IPS DF 4.7 (cell line): ENCODE data around the gene UMAD1.
A peak's percentile ranks its signal among the peaks of the same experiment; 100 is the strongest.

Experiments
- DNase-seq: peaks from one replicate; pipeline ENCODE4 v3.0.0-alpha.2; 2013; ENCODE audit warnings: low spot score; ENCODE audit errors: extremely low read depth

Gene UMAD1

DNA sequence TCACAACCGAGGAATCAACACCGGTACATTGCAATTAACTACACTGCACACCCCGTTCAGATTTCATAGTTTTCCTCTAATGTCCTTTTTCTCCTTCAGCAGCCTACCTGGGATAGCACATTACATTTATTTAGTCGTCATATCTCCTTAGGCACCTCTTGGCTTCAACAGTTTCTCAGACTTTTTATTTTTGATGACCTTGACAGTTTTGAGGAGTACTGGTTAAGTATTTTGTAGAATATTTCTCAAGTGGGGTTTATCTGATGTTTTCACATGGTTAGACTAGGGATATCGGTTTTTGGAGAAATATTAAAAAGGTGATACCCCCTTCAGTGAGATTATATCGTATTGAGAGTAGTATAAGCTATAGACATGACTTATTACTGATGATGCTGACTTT is 241.0 kb downstream of the UMAD1 start:
- DNase-seq: no peak

- no peak for DNase-seq
Observed at GRCh38 chr7:7882888-7883287, 242.3 kb downstream of the UMAD1 start.

GRCh38 chr7:7883394-7883793 is 242.8 kb downstream of the UMAD1 start:
- DNase-seq: no peak

DNA sequence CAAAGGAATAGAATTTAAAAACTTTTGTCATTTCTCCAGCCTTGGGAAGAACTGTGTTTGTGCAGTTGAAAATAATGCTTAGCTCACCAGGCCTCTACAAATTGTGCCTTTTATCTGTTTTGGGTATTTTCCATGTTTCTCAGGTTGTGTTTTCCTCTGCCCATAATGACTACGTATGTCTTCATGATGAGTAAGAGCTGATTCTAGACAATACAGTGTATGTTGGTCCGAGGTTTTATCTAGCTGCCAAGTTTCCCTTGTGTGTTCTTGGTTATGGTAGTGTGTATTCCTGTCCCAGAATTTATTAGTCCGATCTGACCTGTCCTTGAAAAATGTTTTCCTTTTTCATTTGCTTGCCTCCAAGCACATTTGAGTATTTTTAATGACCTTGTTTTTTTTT is 244.3 kb downstream of the UMAD1 start:
- DNase-seq: no peak

DNA sequence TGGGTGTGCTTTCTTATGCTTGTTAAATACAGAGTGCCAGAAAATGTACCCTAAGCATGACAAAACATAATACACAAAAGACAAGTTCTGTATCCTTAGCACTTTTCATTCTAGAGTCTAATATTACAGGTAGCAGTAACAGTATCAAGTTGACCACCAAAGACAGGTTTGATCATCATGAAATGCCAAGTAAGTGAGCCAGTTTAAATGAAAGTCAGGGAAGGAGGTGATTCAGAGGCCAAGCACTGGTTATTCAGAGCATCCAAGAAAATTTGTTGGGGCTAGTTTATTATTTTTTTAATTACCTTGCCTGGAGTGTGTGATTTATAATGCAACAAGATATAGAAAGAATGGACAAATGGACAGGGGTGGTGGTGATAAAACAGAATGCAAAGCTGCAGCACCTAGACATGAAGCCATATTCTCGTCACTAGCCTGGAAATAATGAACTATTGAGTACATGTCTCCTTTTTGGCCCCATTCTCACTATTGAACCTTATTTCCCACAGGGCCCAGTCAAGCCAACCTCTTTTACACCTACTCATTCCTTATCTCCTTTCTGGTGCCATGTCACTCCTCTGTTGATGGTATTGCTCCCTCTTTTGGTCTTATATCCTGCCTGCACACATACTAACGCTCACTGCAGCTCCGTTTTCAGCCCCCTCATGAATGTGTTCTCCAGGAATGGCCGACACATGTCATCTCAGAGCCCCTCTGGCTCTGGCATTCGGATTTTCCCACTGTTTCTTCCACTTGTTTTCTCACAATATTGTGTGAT is 249.4 kb downstream of the UMAD1 start:
- DNase-seq: no peak

GRCh38 chr7:7895004-7895650 is 254.6 kb downstream of the UMAD1 start:
- no peak for DNase-seq

GRCh38 chr7:7895754-7896153 is 255.2 kb downstream of the UMAD1 start:
- DNase-seq: no peak

- DNase-seq: no peak
Observed at GRCh38 chr7:7897509-7897908, 257.0 kb downstream of the UMAD1 start.

DNA sequence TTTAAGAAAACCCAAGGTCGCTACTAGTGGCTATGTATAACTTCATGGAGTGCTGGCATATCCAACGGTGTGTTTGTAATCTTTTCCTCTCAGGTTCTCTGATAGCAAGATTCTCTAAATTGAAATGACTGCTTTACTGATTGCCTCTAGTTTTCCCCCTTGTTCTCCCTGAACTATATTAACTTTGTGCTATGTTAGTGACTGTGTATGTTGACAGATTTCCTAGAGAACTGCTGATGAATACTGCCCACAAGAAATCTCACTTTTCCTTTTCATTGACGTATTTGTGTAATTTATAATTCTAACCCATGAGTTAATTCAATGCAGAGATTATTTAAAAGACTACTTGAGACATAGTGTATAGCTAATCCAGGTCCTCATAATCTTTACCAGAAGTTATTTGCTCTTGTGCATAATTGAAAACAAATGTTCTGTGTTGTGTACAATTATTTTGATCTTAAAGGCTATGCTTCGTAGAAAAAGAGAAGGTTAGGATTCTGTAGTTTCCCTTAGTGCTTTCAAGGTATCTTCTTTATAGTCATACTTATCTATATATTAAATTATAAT is 257.5 kb downstream of the UMAD1 start:
- no peak for DNase-seq

DNA sequence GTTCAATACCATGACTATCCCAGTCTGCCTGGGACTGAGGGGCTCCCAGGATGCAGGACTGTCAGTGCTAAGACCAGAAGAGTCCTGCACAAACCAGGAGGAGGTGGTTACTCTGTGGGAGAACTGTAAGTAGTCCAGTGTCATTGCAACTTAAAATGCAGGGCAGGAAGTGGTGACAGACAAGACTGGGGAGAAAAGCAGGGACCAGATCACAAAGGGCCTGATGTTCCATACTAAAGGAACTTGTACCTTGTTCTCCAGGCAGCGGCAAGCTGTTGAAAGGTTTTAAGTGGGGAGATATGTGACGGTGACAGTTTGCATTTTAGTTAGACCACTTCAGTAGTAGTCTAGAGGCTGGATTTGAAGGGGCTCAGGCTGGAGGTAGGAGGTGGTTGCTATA is 262.3 kb downstream of the UMAD1 start:
- no peak for DNase-seq

DNA sequence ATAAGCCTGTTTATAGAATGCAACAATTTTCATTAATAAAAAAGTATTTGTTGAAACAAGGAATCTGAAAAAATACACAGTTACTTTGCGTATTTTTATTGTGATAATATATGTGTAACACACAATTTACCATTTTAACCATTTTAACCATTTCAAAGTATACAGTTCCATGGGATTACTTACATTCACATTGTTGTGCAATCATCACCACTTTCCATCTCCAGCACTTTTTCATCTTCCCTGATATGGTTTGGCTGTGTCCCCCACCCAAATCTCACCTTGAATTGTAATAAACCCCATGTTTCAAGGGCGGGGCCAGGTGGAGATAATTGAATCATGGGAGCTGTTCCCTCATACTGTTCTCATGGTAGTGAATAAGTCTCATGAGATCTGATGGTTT is 266.8 kb downstream of the UMAD1 start:
- no peak for DNase-seq

DNA sequence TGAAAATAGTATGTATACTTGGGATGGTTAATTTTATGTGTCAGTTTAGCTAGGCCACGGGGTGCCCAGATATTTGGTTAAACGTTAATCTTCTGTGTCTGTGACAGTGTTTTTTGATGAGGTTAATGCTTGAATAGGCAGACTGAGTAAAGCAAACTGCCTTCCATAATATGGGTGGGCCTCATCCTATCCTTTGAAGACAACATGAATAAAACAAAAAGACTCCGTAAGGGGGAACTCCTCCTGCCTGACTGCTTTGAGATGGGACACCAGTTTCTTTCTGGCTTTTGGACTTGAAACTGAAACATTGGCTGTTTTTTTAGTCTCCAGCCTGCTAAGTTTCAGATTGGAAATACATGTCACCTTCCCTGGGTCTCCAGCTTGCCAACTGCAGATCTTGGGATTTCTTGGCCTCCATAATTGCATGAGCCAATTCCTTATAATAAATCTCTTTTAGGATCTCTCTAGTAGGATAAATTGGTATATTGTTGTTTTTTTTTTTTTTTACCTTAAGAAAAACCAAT is 268.1 kb downstream of the UMAD1 start:
- no peak for DNase-seq

DNA sequence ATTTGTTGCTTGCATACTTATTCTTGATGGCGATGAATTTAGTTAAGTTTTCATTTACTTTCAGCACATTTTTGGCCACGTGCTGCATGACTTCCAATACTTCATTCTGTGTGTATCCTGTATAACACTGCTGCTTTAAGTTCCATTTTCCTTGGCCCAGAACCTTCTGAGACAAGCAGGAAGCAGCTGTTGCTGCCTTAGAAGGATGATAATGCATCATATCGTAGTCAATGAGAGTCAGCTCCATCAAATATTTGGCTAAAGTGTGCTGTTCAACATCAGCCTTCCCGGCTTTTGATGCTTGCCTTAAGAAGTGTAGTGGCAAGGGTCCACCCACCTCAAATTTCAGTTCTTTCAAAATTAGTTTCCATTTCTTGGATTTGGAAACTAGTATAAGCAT is 268.8 kb downstream of the UMAD1 start:
- no peak for DNase-seq

- peak; percentile 38 for DNase-seq
Observed at GRCh38 chr7:7911369-7912123, 271.0 kb downstream of the UMAD1 start.

DNA sequence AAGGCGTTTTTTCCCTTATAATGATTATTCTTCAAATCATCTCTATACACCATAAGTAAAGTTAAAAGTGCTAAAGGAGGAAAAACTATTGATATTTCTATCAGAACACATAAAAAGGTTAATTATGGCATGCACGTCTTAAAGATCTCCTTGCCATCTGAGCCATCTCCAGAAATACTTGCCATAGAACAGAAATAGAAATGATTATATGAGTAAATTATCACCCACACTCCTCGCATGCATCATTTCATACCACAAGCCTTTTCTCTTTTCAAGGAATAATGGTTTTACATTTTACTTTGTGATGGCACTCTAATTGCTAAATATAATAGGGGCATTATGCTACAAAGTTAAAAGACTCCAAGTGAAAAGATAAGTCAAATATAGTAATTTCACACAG is 272.4 kb downstream of the UMAD1 start:
- DNase-seq: no peak

DNA sequence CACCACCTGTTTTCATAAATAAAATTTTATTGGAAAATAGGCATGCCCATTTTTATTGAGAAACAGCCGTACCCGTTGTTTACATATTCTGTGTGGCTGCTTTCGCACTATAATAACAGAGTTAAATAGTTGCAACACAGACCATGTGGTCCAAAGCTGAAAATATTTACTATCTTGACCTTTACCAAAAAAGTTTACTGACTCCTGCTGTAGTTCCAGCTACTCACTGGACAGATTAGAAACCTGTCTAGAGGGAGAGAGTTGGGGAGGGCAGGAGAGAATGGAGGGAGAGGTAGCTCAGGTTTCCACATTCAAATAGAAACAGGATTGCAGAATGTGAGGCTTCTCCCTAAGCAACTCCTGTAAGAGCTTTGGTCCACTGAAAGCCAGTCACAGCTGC is 273.0 kb downstream of the UMAD1 start:
- DNase-seq: no peak

DNA sequence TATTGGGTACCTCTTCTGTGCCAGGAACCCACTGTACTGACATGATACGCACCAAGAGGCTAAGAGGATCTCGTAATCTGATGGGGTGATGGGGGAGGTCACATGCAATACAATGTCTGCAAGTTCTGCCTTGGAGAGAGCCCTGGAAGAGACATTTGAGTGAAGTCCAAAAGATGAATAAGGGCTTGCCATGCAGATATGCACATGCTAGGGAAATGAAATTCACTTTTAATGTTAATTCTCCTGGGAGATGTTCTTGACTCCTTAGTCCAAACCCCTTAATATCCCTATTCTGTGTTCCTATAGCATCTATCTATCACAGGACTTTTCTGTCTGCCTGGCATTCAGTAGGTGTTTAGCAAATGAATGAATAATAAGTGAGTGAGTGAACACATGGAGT is 274.0 kb downstream of the UMAD1 start:
- no peak for DNase-seq

- no peak for DNase-seq
Observed at GRCh38 chr7:7916064-7916463, 275.5 kb downstream of the UMAD1 start.

DNA sequence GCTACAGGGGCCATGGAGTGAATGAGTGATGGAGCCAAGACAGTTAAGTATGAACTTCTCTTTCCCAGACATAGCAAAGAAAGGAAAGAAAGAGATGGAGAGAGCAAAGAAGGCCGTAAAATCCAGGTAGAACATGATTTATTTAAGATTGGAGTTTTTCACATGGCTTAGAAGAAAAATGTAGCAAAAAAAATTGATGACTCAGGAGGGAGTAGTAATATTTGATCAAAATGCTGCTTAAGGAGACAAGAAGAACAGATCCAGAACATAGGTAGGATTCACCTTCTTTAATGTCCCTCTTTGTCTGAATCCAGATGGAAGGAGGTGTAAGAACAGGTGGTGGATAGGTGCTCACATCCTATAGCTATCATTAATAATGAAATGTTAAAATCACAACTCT is 277.0 kb downstream of the UMAD1 start:
- DNase-seq: no peak

DNA sequence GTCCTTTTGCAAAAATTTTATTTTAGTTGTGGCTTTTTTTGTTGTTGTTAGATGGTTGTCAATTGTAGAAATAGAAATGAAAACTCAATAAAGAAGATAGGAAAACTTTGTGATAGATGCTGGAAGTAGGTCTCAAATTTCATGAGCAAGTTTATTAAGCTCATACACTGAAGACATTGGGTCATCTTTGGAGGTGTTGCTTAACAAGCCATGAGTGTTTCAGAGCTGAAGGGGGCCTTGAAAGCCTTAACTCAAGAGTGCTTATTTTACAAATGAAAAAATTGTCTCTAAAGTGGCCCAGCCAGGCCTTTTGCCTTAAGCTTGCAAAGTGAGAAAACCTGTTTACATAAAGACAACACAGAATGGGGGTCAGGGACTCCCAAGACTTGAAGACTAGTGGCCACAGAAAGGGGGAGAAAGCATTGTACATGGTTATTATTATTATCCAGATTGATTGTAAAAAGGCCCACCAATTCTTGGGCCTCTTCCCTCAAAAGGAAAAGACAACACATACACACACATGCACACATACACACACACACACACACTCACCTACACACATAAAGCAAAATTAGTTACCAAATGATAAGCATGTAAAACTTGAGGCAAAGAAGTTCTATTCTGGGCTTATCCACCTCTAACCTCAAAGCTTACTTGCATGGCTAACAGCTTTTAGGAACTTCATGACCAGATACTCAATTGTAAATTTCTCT is 278.3 kb downstream of the UMAD1 start:
- DNase-seq: no peak

DNA sequence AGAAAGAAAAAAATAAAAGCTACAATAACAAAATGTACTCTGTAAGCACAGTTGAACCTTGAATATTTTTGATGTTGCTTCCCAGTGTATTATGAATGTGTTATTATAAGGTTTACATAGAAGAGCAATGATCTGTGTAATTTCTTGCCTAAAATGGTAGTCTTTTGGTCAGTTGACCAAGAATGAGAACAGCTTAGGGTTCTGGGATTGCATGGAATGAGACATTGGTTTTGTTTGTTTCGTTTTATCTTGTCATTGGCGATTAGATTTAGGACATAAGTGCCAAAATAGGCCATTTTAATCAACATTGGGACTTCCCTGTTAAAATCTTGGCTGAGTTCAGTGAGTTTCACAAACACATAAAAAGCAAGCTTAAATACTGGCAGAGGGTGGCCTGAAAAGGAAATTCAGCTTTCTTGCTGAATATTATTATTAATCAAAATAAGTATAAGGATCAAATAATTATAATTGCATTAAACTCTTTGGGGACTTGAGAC is 278.9 kb downstream of the UMAD1 start:
- no peak for DNase-seq
